Measurements from ENCODE around the gene CAV1.

Gene CAV1

GRCh38 chr7:116538138-116538537, 13.3 kb downstream of the CAV1 start:
- in situ Hi-C loops (cut with MboI; ENCODE audit: low pct_unique_long_range_greater_than_20kb, low sequenced_read_pairs, unreplicated experiment), result no loop called here
- TF ChIP-seq CTCF (IDR thresholded peaks at IDR 0.05; ENCODE audit: extremely low read depth, insufficient read depth, missing control alignments), result no peak
- DNase-seq (ENCODE audit: low spot score), result no peak

GRCh38 chr7:116539879-116540278, 15.0 kb downstream of the CAV1 start:
- no peak for DNase-seq (ENCODE audit: low spot score)
- in situ Hi-C loops (cut with MboI; ENCODE audit: low pct_unique_long_range_greater_than_20kb, low sequenced_read_pairs, unreplicated experiment), result no loop called here
- no peak for TF ChIP-seq CTCF (IDR thresholded peaks at IDR 0.05; ENCODE audit: extremely low read depth, insufficient read depth, missing control alignments)

GRCh38 chr7:116540743-116541142, 15.9 kb downstream of the CAV1 start:
- no peak for TF ChIP-seq CTCF (IDR thresholded peaks at IDR 0.05; ENCODE audit: extremely low read depth, insufficient read depth, missing control alignments)
- in situ Hi-C loops (cut with MboI; ENCODE audit: low pct_unique_long_range_greater_than_20kb, low sequenced_read_pairs, unreplicated experiment), result no loop called here

GRCh38 chr7:116541951-116542350, 17.1 kb downstream of the CAV1 start:
- in situ Hi-C loops (cut with MboI; ENCODE audit: low pct_unique_long_range_greater_than_20kb, low sequenced_read_pairs, unreplicated experiment), result no loop called here
- no peak for TF ChIP-seq CTCF (IDR thresholded peaks at IDR 0.05; ENCODE audit: extremely low read depth, insufficient read depth, missing control alignments)
- no peak for DNase-seq (ENCODE audit: low spot score)

More at GRCh38 chr7:116540743-116541142, 15.9 kb downstream of the CAV1 start:
- no peak for DNase-seq (ENCODE audit: low spot score)

GRCh38 chr7:116542618-116543017, 17.8 kb downstream of the CAV1 start:
- in situ Hi-C loops (cut with MboI; ENCODE audit: low pct_unique_long_range_greater_than_20kb, low sequenced_read_pairs, unreplicated experiment), result no loop called here
- TF ChIP-seq CTCF (IDR thresholded peaks at IDR 0.05; ENCODE audit: extremely low read depth, insufficient read depth, missing control alignments), result no peak
- DNase-seq (ENCODE audit: low spot score), result no peak

- no peak for DNase-seq (ENCODE audit: low spot score)
- in situ Hi-C loops (cut with MboI; ENCODE audit: low pct_unique_long_range_greater_than_20kb, low sequenced_read_pairs, unreplicated experiment), result no loop called here
- no peak for TF ChIP-seq CTCF (IDR thresholded peaks at IDR 0.05; ENCODE audit: extremely low read depth, insufficient read depth, missing control alignments)
Observed at GRCh38 chr7:116543664-116544063, 18.8 kb downstream of the CAV1 start.

GRCh38 chr7:116544487-116544886, 19.7 kb downstream of the CAV1 start:
- no peak for DNase-seq (ENCODE audit: low spot score)
- TF ChIP-seq CTCF (IDR thresholded peaks at IDR 0.05; ENCODE audit: extremely low read depth, insufficient read depth, missing control alignments), result no peak
- in situ Hi-C loops (cut with MboI; ENCODE audit: low pct_unique_long_range_greater_than_20kb, low sequenced_read_pairs, unreplicated experiment), result no loop called here
